HL-60/S4 (cell line): Measurements from ENCODE around the gene AOPEP.

Experiments used
- in situ Hi-C: fragments of 300-500 bp; cut with MboI; formaldehyde crosslinking; loops from 2 replicates; pipeline ENCODE4 v1.14.3; 2022; ENCODE audit warnings: low sequenced_read_pairs

AOPEP gene

DNA sequence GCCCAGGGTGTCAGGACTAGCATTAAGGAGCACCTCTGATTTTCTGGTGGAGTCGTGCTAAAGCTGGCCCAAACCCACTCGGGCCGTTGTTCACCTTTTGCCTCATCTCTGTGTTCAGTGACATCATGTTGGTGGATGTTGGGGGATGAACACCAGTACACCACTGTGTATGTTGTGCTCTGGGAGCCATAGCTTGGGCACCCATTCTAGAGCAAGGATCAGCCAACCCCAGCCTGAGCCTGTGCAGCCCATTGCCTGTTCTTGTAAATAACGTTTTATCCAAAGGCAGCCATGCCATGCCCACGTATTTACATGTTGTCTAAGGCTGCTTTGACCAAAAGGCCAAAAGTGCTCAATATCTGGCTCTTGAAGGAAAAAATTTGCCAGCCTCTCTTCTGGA, 345.4 kb downstream of the AOPEP start:
- in situ Hi-C loops, result no loop called here

DNA sequence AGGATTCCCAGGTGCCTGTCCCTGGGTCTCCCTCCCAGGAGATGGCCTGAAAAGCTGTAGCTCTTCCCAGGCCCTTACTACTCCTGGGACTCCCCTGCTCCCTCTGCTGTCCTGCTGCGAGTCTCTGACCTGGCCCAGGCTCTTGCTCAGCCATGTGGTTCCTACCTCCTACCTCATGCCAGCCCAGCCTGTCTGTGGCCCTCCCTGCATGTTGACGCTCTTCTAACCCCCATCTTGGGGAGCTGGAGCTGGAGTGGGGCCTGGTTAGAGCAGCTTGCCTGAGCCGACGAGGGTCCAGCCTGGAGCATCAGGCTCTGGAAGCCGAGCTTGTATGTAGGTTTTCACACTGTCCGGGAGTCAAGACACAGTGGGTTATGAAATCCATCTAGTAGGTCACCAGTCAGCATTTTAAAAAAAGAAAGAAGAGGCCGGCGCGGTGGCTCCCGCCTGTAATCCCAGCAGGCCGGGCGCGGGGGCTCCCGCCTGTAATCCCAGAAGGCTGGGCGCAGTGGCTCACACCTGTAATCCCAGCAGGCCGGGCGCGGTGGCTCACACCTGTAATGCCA, 346.6 kb downstream of the AOPEP start:
- in situ Hi-C loops, result no loop called here

DNA sequence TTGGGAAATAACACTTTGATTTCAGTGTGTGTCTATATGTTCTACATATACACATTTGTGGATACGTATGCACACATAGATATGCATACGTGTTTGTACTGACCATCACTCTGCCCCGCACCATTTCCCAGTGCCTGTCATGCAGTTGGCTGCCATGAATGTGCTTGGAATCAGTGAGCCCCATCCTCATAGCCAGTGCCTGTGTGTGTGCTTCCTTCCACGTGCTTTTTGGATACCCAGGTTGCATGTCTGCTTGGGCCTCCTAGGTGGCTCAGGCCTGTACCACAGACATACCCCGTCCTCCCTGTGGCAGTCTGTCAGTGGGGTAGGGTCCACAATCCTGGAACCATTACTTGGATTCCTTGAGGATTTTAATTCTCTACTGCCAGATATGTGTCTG, 347.4 kb downstream of the AOPEP start:
- in situ Hi-C loops, result no loop called here

DNA sequence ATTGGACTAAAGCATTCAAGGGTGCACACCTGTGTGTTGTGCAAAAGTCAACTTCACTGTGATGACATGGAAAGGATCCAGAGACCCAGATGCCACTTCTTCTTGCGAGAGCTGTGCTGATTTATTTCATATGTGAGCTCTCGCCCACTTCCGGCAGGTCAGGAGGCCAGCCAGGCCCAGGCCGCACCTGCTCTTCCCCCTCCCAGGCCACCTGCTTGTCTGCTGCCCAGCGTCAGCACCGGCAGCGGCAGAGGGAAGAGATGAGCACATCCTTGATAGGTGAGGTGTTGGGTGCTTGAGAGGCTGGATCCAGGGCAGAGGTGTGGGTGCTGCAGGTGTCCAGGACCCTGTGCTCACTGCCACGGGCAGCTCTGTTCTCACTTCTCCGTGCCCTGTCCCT, 348.1 kb downstream of the AOPEP start:
- in situ Hi-C loops, result no loop called here

DNA sequence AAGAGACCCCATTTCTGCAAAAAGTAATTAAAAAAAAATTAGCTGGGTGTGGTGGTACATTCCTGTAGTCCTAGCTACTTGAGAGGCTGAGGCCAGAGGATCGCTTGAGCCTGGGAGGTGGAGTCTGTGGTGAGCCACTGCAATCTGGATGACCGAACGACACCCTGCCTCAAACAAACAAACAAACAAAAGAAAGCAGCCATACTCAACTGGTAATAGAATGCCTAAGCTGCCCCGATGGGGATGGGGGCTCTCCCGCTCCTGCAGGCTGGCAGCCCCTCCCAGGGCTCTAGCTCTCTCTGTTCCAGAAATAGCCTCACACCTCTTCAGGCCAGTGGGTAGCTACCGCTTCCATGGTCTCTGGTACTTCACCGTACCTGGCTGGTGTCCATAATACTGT, 349.2 kb downstream of the AOPEP start:
- in situ Hi-C loops, result no loop called here

DNA sequence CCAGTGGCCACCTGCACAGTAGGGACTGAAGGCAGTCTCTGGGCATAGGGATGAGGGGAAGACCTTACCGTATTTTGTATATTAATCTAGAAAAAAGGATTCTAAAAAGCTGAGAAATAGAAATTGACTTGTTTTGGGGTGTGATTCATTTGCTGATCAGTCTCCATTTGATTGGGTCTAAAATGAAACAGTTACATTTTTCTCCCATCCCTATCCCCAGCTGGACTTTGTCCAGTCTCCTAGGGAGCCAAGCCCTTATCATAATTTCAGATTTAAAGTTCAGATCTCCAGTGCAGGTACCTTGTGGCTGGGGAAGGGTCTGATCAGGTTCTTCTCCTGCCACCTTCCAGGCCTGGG, 350.2 kb downstream of the AOPEP start:
- in situ Hi-C loops, result no loop called here

DNA sequence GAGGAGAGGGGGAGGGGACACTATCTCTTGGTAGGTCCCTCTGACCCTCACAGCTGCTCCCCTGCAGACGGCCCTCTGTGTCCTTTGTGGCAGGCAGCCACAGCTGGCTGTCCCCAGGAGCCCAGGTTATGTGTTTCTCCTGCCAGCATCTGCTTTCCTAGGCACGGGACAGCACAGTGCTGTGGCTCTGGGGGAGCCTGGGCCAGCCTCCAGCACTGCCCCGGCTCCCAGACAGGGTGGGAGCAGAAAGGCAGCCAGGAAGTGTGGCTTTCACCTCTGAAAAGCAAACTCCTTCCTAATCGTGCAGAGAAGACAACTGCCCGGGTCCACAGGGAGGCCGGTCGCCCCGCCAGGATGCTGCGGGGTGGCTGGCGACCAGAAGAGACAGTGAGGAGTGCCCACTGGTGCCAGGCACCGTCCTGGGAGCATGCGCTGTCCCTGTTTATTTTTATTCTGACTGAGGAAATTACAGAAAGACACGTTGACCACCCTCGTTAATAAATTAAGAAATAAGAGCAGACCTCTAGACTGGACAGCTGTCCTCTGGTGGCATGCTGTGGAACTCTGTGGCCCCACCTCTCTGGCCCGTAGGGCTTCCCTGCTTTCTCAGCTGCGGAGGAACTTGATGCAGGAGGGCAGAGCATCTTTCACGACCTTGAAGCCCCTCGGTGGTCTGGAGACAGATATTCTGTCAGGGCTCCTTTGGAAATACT, 350.7 kb downstream of the AOPEP start:
- in situ Hi-C loops, result no loop called here

DNA sequence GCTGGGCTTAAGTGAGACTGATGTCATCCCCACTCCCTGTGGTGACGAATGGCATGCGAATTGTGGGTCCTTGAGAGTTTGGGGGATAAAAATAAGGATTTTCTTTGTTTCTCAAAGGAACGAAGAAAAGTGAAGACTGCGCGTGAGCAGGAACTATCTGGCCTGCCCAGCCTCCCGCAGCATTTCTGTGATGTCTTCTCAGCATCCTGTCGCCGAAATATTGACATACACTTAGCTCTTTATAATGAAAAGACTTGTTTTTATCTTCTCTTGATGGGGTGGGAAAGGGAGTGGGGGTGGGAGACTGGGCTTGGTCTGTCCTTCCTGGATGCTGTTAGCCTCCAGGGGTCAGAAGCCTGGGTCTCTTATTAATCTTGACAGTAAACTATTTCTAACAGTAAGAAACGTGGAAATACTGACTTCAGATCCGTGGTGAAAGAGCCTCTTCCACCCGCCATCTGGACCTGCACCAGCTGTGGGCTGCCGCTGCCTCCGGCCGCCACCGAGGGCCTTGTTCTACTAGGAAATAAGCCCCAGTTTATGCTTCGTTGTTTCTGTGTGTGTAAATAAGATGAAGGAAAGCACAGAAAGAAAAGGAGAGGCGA, 351.4 kb downstream of the AOPEP start:
- in situ Hi-C loops, result no loop called here

DNA sequence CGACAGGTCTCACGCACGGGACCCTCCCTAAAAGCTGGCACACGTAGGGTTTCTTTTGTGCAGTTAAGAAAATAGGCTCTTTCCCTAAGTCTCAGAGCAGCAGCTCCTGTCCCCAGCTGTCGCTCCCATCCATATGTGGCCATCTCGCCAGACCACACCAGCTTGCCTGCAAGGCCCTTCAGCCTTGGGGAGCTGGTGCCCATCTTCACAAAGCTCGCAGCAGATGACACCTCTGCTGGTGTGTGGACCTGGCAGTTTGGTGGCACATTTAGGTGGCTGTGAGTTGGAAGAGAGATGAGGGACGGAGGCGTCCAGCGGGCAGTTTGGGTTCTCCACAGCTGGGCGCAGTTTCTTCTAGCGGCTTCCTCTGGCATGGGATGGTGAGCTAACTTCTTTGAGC, 352.0 kb downstream of the AOPEP start:
- in situ Hi-C loops, result no loop called here

DNA sequence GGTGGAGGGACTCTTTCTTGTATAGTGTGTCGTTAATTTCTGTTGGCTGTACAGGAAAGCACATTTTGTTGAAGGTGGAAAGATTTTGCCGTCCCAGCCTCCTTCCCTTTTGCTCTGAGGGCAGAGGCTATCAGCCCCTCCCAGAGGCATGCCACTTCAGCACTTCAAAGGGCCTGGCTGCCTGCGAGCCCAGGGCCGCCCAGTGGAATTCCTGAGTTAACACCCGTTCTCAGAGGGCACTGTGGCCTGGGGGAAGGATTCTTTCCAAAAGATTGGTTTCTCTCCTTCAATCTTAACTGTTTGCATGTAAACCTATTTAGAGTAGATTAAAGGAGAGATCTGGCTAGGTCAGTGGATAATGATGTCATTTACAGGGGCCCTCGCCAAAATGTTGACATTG, 352.4 kb downstream of the AOPEP start:
- in situ Hi-C loops, result no loop called here

DNA sequence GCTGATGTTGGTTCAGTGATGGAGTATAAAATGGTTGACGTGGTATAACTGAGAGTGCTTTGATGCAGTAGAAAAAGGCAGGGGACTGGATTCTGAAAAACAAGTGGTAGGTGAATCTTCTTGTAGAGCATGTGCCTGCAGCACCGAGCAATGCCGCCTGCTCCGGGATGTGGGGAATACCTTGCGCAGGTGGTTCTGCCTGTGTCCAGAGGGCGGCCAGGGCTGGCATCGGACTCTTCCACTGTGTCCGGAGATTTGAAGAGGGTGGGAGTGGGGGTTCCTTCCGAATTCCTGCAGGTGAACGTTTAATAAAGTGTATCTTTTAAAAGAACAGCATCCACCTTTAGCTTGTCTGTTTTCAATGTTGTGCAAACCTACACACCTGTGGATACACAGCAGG, 353.0 kb downstream of the AOPEP start:
- in situ Hi-C loops, result no loop called here

DNA sequence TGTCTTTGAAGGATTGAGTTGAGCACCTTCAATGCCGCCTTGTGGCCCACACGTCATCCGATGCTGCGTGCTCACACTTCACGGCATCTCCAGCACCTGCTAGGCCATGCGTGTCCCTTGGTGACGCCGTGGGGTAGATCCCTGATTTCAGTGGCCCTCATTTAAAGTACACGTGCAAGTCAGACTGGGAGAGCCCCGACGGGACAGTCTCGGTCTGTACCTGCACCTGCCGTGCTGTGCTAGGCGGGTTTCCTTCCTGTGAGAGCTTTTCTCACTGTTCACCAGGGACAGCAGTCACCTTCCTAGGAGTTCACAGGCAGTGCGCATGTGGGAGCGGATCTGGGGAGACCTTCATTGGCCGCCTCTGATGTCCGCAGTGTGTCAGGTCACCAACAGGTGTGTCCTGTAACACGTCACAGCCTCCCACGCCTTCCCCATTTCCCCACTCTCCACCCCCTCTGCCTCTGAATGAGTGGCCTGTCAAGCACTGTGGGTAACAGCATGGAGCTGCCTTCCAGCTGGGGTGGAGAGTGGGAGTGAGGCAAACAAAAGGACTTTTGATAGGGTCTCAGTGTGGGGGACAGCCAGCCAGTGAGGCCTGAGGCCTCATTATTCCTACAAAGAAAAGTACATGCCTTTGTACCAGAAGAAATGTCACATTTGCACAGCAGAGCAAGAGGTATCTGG, 354.6 kb downstream of the AOPEP start:
- in situ Hi-C loops, result no loop called here

DNA sequence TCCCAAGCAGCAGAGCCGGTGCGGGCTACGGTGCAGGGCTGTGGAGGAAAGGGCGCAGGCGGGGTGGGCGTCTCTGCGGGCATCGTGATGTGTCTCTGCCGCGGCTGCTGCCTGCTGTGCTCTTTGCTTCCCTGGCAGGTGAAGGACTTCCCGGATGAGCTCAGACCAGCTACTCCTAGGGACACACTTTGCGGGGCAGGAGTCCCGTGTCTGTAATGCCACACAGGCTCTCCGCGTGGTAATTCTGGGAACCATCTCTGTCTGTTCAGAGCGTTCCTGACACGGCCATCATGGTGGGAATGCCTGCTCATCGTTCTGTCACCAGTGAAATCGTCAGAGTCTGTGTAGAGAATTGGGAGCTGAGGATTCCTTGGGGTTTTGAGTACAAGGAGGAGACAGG, 355.5 kb downstream of the AOPEP start:
- in situ Hi-C loops, result no loop called here

DNA sequence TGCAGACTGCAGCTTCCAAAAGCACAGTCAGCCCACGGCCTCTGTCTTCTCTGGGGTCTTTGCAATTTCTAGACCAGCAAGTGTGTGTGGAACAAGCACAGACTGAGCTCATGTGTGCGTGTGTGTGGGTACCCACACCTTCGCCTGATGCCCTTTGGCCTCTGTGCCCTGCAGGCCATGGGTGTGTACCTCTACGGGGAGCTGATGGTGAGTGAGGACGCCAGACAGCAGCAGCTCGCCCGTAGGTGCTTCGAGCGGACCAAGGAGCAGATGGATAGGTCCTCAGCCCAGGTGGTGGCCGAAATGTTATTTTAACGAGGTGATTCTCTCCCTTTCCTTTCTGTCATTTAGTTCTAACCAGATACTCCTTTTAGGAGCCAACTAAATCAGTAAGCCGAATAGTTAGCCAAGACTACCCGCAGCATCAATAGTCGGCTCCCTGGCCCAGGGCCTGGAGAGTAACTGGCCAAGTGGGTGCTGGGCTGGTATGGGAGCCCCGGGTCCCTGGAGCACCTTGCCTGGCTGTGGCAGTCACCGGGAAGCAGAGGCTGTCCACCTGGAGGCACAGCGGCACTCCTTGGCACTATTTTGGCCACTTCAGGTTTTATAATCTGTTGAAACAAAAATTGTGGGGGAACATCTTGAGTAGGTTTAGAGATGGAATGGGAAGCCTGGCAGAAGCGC, 356.0 kb downstream of the AOPEP start:
- in situ Hi-C loops, result no loop called here

DNA sequence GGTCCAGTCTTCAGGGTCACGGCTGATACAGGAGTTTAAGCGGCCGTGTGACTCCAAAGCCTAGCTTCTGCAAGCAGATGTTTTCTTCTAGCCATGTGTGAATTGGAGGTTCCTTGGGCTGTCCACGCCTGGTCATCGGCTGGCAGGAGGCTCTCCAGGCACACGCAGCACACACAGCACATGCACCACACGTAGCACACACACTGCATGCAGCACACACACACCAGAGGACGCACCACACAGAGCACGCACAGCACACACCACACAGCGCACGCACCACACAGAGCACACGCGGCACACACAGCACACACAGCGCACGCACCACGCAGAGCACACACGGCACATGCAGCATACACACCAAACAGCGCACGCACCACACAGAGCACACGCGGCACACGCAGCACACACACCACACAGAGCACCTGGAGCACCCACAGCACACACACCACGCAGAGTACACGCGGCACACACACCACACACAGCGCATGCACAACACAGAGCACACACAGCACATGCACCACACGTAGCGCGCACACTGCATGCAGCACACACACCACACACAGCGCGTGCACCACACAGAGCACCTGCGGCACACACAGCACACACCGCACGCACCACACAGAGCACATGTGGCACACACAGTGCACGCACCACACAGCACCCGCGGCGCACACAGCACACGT, 356.7 kb downstream of the AOPEP start:
- in situ Hi-C loops, result no loop called here

DNA sequence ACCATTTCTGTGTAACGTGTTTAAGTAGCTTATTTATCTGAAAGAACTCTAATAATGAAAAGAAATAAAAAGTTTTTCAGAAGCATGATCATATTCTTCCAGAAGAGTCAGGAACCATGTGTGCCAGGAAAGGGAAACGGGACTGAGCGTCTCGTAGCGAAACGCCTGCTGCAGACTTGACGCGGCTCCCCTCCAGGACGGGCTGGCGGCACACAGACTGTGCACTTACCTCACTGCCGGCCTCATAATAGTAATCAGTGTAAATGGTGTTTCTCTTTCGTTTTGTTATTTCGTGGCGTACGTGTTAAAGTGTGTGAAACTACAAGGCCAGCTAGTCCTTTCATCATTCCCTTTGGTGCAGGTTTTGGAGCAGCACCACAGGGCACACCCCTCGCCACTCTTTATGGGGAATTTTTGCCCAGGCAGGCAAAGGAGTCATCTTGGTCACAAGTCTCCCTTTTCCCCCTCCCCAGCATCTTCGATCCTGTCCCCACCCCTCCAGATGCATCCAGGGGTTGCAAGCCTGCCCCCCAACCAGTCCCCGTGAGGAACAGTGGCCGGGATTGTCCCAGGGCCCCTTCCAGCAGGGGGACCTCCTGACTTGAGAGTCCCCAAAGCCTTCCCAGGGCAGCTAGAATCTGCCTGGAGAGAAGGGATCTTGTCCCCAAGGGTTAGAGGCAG, 357.9 kb downstream of the AOPEP start:
- in situ Hi-C loops, result no loop called here

DNA sequence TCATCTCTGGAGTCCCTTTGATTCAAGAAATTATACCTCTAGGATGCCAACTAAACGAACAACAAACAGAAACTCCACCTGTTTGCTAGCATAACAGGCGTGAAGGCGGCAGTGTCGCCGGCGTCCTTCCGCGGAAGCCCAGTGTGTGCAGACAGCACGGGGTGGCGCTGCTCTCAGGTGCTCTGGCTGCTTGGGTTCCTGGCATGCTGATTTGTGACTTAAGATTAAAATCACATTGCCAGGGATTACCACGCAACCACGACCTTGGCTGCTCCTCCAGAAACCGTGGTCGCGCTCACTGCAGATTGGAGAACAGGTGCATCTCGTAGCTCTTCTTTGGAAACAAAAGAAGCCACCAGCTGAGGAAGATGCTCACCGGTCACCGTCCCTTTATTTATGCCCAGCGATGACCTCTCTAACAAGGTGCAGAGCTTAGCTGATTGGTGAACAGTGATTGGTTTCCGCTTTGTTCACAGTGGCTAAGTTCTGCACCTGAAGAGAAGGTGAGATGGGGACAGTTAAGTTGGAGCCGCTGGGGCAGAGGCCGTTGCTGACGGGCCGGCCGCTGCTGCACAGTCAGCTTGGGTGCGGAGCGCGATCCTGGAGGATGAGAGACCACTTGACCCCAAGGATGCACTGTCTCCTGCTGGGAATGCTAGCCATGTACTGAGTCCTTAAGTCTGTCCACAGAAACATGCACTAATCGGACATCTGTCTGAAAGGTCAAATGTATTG, 358.7 kb downstream of the AOPEP start:
- in situ Hi-C loops, result no loop called here

DNA sequence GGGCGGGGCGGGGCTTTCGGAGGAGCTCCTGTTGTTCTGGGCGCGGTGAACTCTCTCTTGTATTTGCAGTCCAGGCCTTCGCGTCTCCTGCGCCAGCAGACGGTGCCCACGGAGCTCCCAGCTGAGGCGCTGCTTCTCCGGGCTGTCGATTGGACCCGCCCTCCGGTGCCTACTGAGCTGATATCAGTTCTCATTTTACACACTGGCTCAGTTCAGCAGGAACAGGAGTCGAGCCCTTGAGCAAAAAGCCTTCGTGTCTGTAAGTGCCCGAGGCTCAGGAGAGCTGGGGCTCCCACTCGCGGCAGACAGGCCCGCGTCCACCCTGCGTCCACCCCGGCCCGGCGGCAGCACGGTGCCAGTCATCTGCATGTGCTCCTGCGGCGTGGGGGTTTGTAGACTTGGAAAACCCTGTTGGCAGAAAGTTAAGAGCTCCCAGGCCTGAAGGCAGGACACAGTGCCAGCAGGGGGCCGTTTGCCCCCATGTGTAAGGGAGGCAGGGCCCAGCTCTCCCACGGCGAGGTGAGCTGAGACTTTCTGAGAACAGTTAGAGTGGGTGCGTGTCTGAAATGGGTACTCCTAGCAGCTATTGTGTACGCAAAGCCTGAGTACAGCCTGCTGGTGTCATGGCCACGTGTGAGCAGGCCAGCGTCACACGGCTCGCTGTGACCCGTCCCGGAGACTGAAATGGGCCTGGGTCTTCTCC, 359.5 kb downstream of the AOPEP start:
- in situ Hi-C loops, result no loop called here

DNA sequence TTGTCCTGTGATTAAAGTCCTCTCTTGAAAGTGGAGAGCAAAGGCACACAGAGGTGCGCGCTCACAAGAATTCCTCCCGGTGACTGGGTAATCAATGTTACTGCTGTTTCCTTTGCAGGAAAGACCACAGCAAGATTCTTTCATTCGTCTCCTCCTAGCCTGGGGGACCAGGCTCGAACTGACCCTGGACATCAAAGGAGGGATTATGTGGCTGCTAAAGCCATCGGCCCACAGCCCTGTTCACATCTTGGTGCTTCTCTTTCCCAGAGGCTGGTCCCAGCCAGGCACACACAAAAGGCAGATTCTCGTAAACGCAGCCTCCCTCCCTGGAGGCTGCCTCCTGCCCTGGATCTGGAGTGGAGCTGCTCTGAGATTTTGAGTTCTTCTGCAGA, 360.1 kb downstream of the AOPEP start:
- in situ Hi-C loops, result no loop called here
